HepG2 (cell line): ENCODE measurements around the gene UQCRHL. TPM values are rescaled to one million over a fixed set of nuclear protein-coding genes. Genes with fewer than 3 reads are reported as not detected.
A peak's percentile ranks its signal among the peaks of the same experiment; 100 is the strongest.

ENCODE experiments used
- FOXA3 ChIP-seq: IDR thresholded peaks from 2 replicates; pipeline ENCODE4 v1.6.1; 2016; ENCODE audit warnings: missing genetic modification reagents, missing compliant biosample characterization
- HOMEZ ChIP-seq: IDR thresholded peaks from 2 replicates; pipeline ENCODE4 v1.6.1; 2016; ENCODE audit warnings: low read depth
- HOXA3 ChIP-seq: sonication (generic); formaldehyde crosslinking; IDR thresholded peaks from 2 replicates; pipeline ENCODE4 v1.5.0; 2020; ENCODE audit warnings: missing genetic modification reagents
- HOXA9 ChIP-seq: sonication (generic); formaldehyde crosslinking; IDR thresholded peaks from 2 replicates; pipeline ENCODE4 v1.8.1; 2022; ENCODE audit warnings: missing genetic modification reagents, mild to moderate bottlenecking, moderate library complexity, borderline replicate concordance
- KIAA2018 ChIP-seq: sonication (generic); formaldehyde crosslinking; IDR thresholded peaks from 2 replicates; pipeline ENCODE4 v1.5.0; 2020; ENCODE audit warnings: mild to moderate bottlenecking, missing genetic modification reagents, borderline replicate concordance
- NR1H2 ChIP-seq: sonication (generic); formaldehyde crosslinking; IDR thresholded peaks from 2 replicates; pipeline ENCODE4 v1.8.1; 2022; ENCODE audit warnings: low read depth, missing genetic modification reagents, borderline replicate concordance
- SP140L ChIP-seq: sonication (generic); formaldehyde crosslinking; IDR thresholded peaks from 2 replicates; pipeline ENCODE4 v1.4.0; 2020; ENCODE audit warnings: missing genetic modification reagents, borderline replicate concordance
- TAF1 ChIP-seq: sonication (generic); formaldehyde crosslinking; IDR thresholded peaks from 2 replicates; pipeline ENCODE4 v1.4.0; 2020; ENCODE audit warnings: missing genetic modification reagents
- YEATS2 ChIP-seq: sonication (generic); formaldehyde crosslinking; IDR thresholded peaks from 2 replicates; pipeline ENCODE4 v1.4.0; 2020; ENCODE audit warnings: missing genetic modification reagents, borderline replicate concordance
- ZBTB3 ChIP-seq: sonication (generic); formaldehyde crosslinking; IDR thresholded peaks from 2 replicates; pipeline ENCODE4 v1.4.0; 2020; ENCODE audit warnings: low read depth, mild to moderate bottlenecking, moderate library complexity, missing genetic modification reagents, borderline replicate concordance
- ZMYM4 ChIP-seq: sonication (generic); formaldehyde crosslinking; IDR thresholded peaks from 2 replicates; pipeline ENCODE4 v1.8.1; 2023; ENCODE audit warnings: mild to moderate bottlenecking, missing genetic modification reagents
- ZNF251 ChIP-seq: sonication (generic); formaldehyde crosslinking; IDR thresholded peaks from 2 replicates; pipeline ENCODE4 v1.9.0; 2021; ENCODE audit warnings: mild to moderate bottlenecking, missing genetic modification reagents
- ZNF414 ChIP-seq: sonication (generic); formaldehyde crosslinking; IDR thresholded peaks from 2 replicates; pipeline ENCODE4 v1.5.0; 2020; ENCODE audit warnings: missing genetic modification reagents
- ZNF503 ChIP-seq: sonication (generic); formaldehyde crosslinking; IDR thresholded peaks from 2 replicates; pipeline ENCODE4 v1.4.0; 2020; ENCODE audit warnings: missing genetic modification reagents
- ZNF878 ChIP-seq: sonication (generic); formaldehyde crosslinking; IDR thresholded peaks from 2 replicates; pipeline ENCODE4 v1.8.1; 2023; ENCODE audit warnings: mild to moderate bottlenecking, missing genetic modification reagents, moderate library complexity
- ZSCAN12 ChIP-seq: sonication (generic); formaldehyde crosslinking; IDR thresholded peaks from 2 replicates; pipeline ENCODE4 v1.9.0; 2021; ENCODE audit warnings: mild to moderate bottlenecking, missing genetic modification reagents
- polyA plus RNA-seq, 8 experiments: library from polyadenylated mRNA; depleted of rRNA in 3 of 8; stranded (reverse) in 7 of 8; unstranded in 1 of 8; fragments of >200 nt; fragmentation: Illumina TruSeq in 4 of 8; extraction: Trizol in 4 of 8; gene quantifications; 2 replicates each; pipeline versions ENCODE4 v1.2.1 to v1.2.3, GENCODE V29; 2011 to 2016; ENCODE audit warnings: low read depth in 4 of 8, missing spikeins in 1 of 8, mixed read lengths in 1 of 8; ENCODE audit not compliant: insufficient read depth in 1 of 8
- total RNA-seq, 5 experiments: library from RNA; depleted of rRNA; stranded (reverse); fragments of >200 nt; fragmentation: Illumina TruSeq; extraction: Trizol; gene quantifications; 2 replicates each; pipeline ENCODE4 v1.2.3, GENCODE V29; 2016; ENCODE audit warnings: low read depth in 1 of 5

UQCRHL gene
- total and polyA plus RNA-seq, 2 of the 13 experiments (the other 11 are each of a cell fraction or from before 2014, with no cell fraction given): 1.8 to 2.3 TPM

- TF ChIP-seq SP140L (CRISPR knock-in tag) (no peak), ZSCAN12 (CRISPR knock-in tag) (no peak), ZMYM4 (CRISPR knock-in tag) (no peak), HOMEZ (CRISPR knock-in tag) (peak; percentile 27; the same call in 1 of the 2 replicates), ZNF251 (no peak), HOXA3 (CRISPR knock-in tag) (peak; percentile 42; the same call in 1 of the 2 replicates), FOXA3 (CRISPR knock-in tag) (peak; percentile 65), ZNF414 (no peak), KIAA2018 (CRISPR knock-in tag) (no peak), YEATS2 (CRISPR knock-in tag) (no peak), ZNF878 (CRISPR knock-in tag) (no peak), HOXA9 (CRISPR knock-in tag) (no peak), NR1H2 (CRISPR knock-in tag) (no peak), TAF1 (CRISPR knock-in tag) (no peak), ZNF503 (0 out of 2 replicates have a peak, but pooled peaks have one; percentile 20), ZBTB3 (CRISPR knock-in tag) (peak; percentile 82; the same call in 1 of the 2 replicates)
Observed at GRCh38 chr1:15802234-15802965, 5.0 kb downstream of the UQCRHL start (continued).
